Activated naive CD4-positive, alpha-beta T cell treated with anti-CD3 and anti-CD28 coated beads, Interleukin-2, amount 10 ng/mL, durations not matched to agents 7 days and 5 days (primary cell): ENCODE data around the gene TFEB.

Experiments
- CTCF ChIA-PET: fragments of 350-600 bp; sonication (Branson Sonifier 250); formaldehyde crosslinking; loops from one replicate; lab custom pipeline; 2021; ENCODE audit warnings: antibody characterized with exemption; lab: Charles Lee
- DNase-seq: peaks from one replicate; pipeline ENCODE4 v3.0.0-alpha.2; 2020
- H3K27ac Mint-ChIP-seq: one replicate; pipeline ENCODE4 v1.8.0; 2021; ENCODE audit warnings: mild to moderate bottlenecking, moderate library complexity, mixed read lengths
- H3K27me3 Mint-ChIP-seq: one replicate; pipeline ENCODE4 v1.8.0; 2021; ENCODE audit warnings: mild to moderate bottlenecking, mixed read lengths
- H3K36me3 Mint-ChIP-seq: one replicate; pipeline ENCODE4 v1.8.0; 2021; ENCODE audit warnings: mixed read lengths
- H3K4me1 Mint-ChIP-seq: one replicate; pipeline ENCODE4 v1.8.0; 2021; ENCODE audit warnings: mixed read lengths
- H3K4me3 Mint-ChIP-seq: one replicate; pipeline ENCODE4 v1.8.0; 2021; ENCODE audit warnings: mild to moderate bottlenecking, moderate library complexity, mixed read lengths
- H3K9me3 Mint-ChIP-seq: one replicate; pipeline ENCODE4 v1.8.0; 2021; ENCODE audit warnings: mixed read lengths

TFEB gene

GRCh38 chr6:41705996-41706835 is 29.2 kb downstream of the TFEB start:
- H3K4me3 Mint-ChIP-seq = peak overlapping the region; percentile 42
- no peaks in the 10 kb centered on the region for H3K9me3 Mint-ChIP-seq
- peak overlapping the region; percentile 80 for H3K27ac Mint-ChIP-seq
- CTCF ChIA-PET = interaction anchor here (0.5 to 3.4 kb wide), 11 partner anchors 10 to 114 kb away, joined by 3 to 30 read pairs (median 8); partner anchors contain the start of gene TFEB
- H3K27me3 Mint-ChIP-seq = no peaks in the 10 kb centered on the region
- peaks cover 46% of the 10 kb centered on the region for H3K4me1 Mint-ChIP-seq
- H3K36me3 Mint-ChIP-seq = peaks cover 7% of the 10 kb centered on the region
- peak; percentile 76 for DNase-seq

GRCh38 chr6:41705311-41705995 is 30.0 kb downstream of the TFEB start:
- Mint-ChIP-seq H3K27ac (peak overlapping the region; percentile 38), H3K9me3 (no peaks in the 10 kb centered on the region), H3K4me1 (peaks cover 46% of the 10 kb centered on the region), H3K27me3 (no peaks in the 10 kb centered on the region), H3K36me3 (peaks cover 7% of the 10 kb centered on the region), H3K4me3 (no peak overlapping the region)
- no peak for DNase-seq
- CTCF ChIA-PET = interaction anchor here (0.6 to 3.4 kb wide), 10 partner anchors 10 to 115 kb away, joined by 3 to 30 read pairs (median 8); partner anchors contain the start of gene TFEB

GRCh38 chr6:41704656-41705310 is 30.6 kb downstream of the TFEB start:
- peaks cover 46% of the 10 kb centered on the region for H3K4me1 Mint-ChIP-seq
- H3K27me3 Mint-ChIP-seq = no peaks in the 10 kb centered on the region
- peaks cover 7% of the 10 kb centered on the region for H3K36me3 Mint-ChIP-seq
- H3K4me3 Mint-ChIP-seq = no peak overlapping the region
- DNase-seq = no peak
- CTCF ChIA-PET = interaction anchor here (0.6 to 3.4 kb wide), 9 partner anchors 11 to 95 kb away, joined by 3 to 30 read pairs (median 9); partner anchors contain the start of gene TFEB
- peak overlapping the region; percentile 28 for H3K27ac Mint-ChIP-seq
- H3K9me3 Mint-ChIP-seq = no peaks in the 10 kb centered on the region

GRCh38 chr6:41704028-41704427 is 31.4 kb downstream of the TFEB start:
- Mint-ChIP-seq H3K36me3 (peaks cover 7% of the 10 kb centered on the region), H3K27ac (no peak overlapping the region), H3K27me3 (no peaks in the 10 kb centered on the region), H3K9me3 (no peaks in the 10 kb centered on the region), H3K4me3 (no peak overlapping the region), H3K4me1 (peaks cover 42% of the 10 kb centered on the region)
- no peak for DNase-seq
- CTCF ChIA-PET = interaction anchor here (2.3 to 3.4 kb wide), 3 partner anchors 15 to 72 kb away, joined by 8 to 30 read pairs (median 19); partner anchors contain the start of gene TFEB

GRCh38 chr6:41702771-41703494 is 32.5 kb downstream of the TFEB start:
- CTCF ChIA-PET = no interaction called here
- Mint-ChIP-seq H3K9me3 (no peaks in the 10 kb centered on the region), H3K4me3 (no peak overlapping the region), H3K36me3 (peaks cover 1% of the 10 kb centered on the region), H3K27me3 (no peaks in the 10 kb centered on the region), H3K27ac (no peak overlapping the region), H3K4me1 (peaks cover 33% of the 10 kb centered on the region)
- DNase-seq = no peak

GRCh38 chr6:41702089-41702745 is 33.2 kb downstream of the TFEB start:
- Mint-ChIP-seq H3K4me1 (peaks cover 26% of the 10 kb centered on the region), H3K27me3 (no peaks in the 10 kb centered on the region), H3K4me3 (no peak overlapping the region), H3K36me3 (no peaks in the 10 kb centered on the region), H3K27ac (no peak overlapping the region), H3K9me3 (no peaks in the 10 kb centered on the region)
- no peak for DNase-seq
- CTCF ChIA-PET = no interaction called here

- Mint-ChIP-seq H3K36me3 (no peaks in the 10 kb centered on the region), H3K27ac (no peak overlapping the region), H3K27me3 (no peaks in the 10 kb centered on the region), H3K4me1 (peaks cover 10% of the 10 kb centered on the region), H3K4me3 (no peak overlapping the region), H3K9me3 (no peaks in the 10 kb centered on the region)
- CTCF ChIA-PET = interaction anchor here (1.7 kb wide), 1 partner anchor 17 kb away, joined by 6 read pairs; no protein-coding TSS in a partner anchor
- DNase-seq = no peak
Observed at GRCh38 chr6:41700463-41701347, 34.7 kb downstream of the TFEB start.

- no peaks in the 10 kb centered on the region for H3K4me1 Mint-ChIP-seq
- H3K4me3 Mint-ChIP-seq = no peak overlapping the region
- H3K27ac Mint-ChIP-seq = no peak overlapping the region
Observed at GRCh38 chr6:41699063-41699462, 36.3 kb downstream of the TFEB start.

GRCh38 chr6:41697861-41698781 is 37.3 kb downstream of the TFEB start:
- CTCF ChIA-PET = no interaction called here
- Mint-ChIP-seq H3K4me3 (no peak overlapping the region), H3K36me3 (no peaks in the 10 kb centered on the region), H3K4me1 (no peaks in the 10 kb centered on the region), H3K9me3 (no peaks in the 10 kb centered on the region), H3K27ac (no peak overlapping the region), H3K27me3 (peaks cover 5% of the 10 kb centered on the region)
- no peak for DNase-seq

More at GRCh38 chr6:41699063-41699462, 36.3 kb downstream of the TFEB start:
- H3K36me3 Mint-ChIP-seq = no peaks in the 10 kb centered on the region
- CTCF ChIA-PET = interaction anchor here (0.5 to 1.7 kb wide), 2 partner anchors 16 to 416 kb away, joined by 3 to 6 read pairs; no protein-coding TSS in a partner anchor
- DNase-seq = no peak
- no peaks in the 10 kb centered on the region for H3K9me3 Mint-ChIP-seq
- peaks cover 5% of the 10 kb centered on the region for H3K27me3 Mint-ChIP-seq

- H3K4me3 Mint-ChIP-seq = no peak overlapping the region
- CTCF ChIA-PET = interaction anchor here (1.7 kb wide), 1 partner anchor 12 kb away, joined by 8 read pairs; no protein-coding TSS in a partner anchor
- H3K27me3 Mint-ChIP-seq = peaks cover 5% of the 10 kb centered on the region
- H3K27ac Mint-ChIP-seq = no peak overlapping the region
- no peaks in the 10 kb centered on the region for H3K9me3 Mint-ChIP-seq
- H3K36me3 Mint-ChIP-seq = no peaks in the 10 kb centered on the region
- no peak for DNase-seq
- no peaks in the 10 kb centered on the region for H3K4me1 Mint-ChIP-seq
Observed at GRCh38 chr6:41696788-41697187, 38.6 kb downstream of the TFEB start.

- H3K27me3 Mint-ChIP-seq = peaks cover 5% of the 10 kb centered on the region
- CTCF ChIA-PET = interaction anchor here (0.8 to 1.7 kb wide), 3 partner anchors 11 to 92 kb away, joined by 3 to 8 read pairs (median 4); no protein-coding TSS in a partner anchor
- no peak for DNase-seq
- no peak overlapping the region for H3K27ac Mint-ChIP-seq
- H3K4me3 Mint-ChIP-seq = no peak overlapping the region
- H3K36me3 Mint-ChIP-seq = no peaks in the 10 kb centered on the region
- H3K4me1 Mint-ChIP-seq = no peaks in the 10 kb centered on the region
- no peaks in the 10 kb centered on the region for H3K9me3 Mint-ChIP-seq
Observed at GRCh38 chr6:41695825-41696224, 39.6 kb downstream of the TFEB start.
